Measurements from ENCODE around the gene TRIM34. TPM values are rescaled to one million over a fixed set of nuclear protein-coding genes. Genes with fewer than 3 reads are reported as not detected.
A peak's percentile ranks its signal among the peaks of the same experiment; 100 is the strongest.

Gene TRIM34
- total RNA-seq, 2 experiments from 2014 or later: 8.4 to 13.1 TPM

DNA sequence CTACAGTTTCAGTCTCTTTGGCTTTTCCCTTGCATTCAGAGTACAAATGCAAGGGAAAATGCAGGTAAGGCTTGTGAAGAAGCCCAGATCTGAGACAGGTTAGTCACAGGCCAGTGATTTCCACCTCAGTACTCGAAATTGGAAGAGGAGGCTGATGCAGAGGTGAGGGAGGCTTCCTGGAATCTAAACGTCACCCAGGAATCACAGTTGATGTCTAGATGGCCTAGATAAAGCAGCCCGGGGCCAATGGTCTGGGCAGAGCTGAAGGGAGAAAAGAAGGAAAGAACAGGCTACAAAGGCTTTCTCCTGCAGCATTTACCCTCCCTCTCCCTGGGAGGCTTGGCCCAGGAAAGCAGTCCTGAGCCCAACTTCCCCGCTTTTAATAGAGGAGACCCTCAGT is 19.9 kb upstream of the TRIM34 start:
- Histone ChIP-seq H3K79me2 (ENCODE audit: insufficient read depth, low read depth, low read length) (no peaks in the 10 kb centered on the region), H3K4me2 (ENCODE audit: low read length) (no peak overlapping the region), H4K20me1 (ENCODE audit: insufficient read depth, low read length) (no peaks in the 10 kb centered on the region), H3K4me1 (ENCODE audit: insufficient read depth, low read length, poor library complexity, severe bottlenecking) (no peaks in the 10 kb centered on the region), H3K9me3 (ENCODE audit: low read length) (no peaks in the 10 kb centered on the region), H3K36me3 (ENCODE audit: insufficient read depth, low read length) (no peaks in the 10 kb centered on the region), H3K9me2 (ENCODE audit: insufficient read depth, low read length) (no peaks in the 10 kb centered on the region), H2AFZ (ENCODE audit: low read length) (no peak overlapping the region), H3K27ac (ENCODE audit: low read depth, low read length, poor library complexity, severe bottlenecking) (no peak overlapping the region), H3K4me3 (ENCODE audit: low read depth, low read length, poor library complexity, severe bottlenecking) (no peak overlapping the region)
- TF ChIP-seq, protein P1, sequence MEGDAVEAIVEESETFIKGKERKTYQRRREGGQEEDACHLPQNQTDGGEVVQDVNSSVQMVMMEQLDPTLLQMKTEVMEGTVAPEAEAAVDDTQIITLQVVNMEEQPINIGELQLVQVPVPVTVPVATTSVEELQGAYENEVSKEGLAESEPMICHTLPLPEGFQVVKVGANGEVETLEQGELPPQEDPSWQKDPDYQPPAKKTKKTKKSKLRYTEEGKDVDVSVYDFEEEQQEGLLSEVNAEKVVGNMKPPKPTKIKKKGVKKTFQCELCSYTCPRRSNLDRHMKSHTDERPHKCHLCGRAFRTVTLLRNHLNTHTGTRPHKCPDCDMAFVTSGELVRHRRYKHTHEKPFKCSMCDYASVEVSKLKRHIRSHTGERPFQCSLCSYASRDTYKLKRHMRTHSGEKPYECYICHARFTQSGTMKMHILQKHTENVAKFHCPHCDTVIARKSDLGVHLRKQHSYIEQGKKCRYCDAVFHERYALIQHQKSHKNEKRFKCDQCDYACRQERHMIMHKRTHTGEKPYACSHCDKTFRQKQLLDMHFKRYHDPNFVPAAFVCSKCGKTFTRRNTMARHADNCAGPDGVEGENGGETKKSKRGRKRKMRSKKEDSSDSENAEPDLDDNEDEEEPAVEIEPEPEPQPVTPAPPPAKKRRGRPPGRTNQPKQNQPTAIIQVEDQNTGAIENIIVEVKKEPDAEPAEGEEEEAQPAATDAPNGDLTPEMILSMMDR (conservative IDR thresholded peaks at IDR 0.05; ENCODE audit: low read length): no peak
- TF ChIP-seq EZH2phosphoT487 (IDR thresholded peaks at IDR 0.05; ENCODE audit: borderline replicate concordance, low read depth, low read length): no peak
- intact Hi-C loops (cut with micrococcal nuclease; ENCODE audit: unreplicated experiment): no loop called here
- CTCF ChIA-PET (ENCODE audit: unreplicated experiment): no interaction called here
- POLR2A ChIA-PET: interaction anchor here (1.2 to 1.4 kb wide), 3 partner anchors 18 to 388 kb away, joined by 3 to 5 read pairs (median 3); no protein-coding TSS in a partner anchor
- DNase-seq (ENCODE audit: low spot score): no peak
- BruUV-seq (replicated peaks): no TSS peak

DNA sequence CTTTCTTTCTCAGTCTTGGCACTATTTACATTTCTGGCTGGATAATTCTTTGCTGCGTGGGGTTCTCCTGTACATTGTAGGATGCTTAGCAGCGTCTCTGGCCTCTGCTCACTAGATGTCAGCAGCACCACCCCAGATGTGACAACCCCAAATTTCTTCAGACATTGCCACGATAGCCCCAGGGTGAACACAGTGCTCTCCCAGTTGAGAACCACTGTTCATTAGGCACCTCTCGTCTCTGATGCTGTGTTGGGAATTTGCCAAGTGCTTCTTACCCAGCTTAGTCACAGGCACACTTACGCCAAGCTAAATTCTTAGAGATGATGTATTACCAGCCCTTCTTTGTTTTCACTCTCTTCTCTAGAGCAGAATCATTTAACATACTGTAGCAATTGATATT is 19.0 kb upstream of the TRIM34 start:
- peak; percentile 18 for DNase-seq (ENCODE audit: low spot score)
- no peak overlapping the region for H3K4me2 ChIP-seq (ENCODE audit: low read length)
- TF ChIP-seq, protein P1 (conservative IDR thresholded peaks at IDR 0.05; ENCODE audit: low read length): peak; percentile 49
- no peak for TF ChIP-seq EZH2phosphoT487 (IDR thresholded peaks at IDR 0.05; ENCODE audit: borderline replicate concordance, low read depth, low read length)
- no peaks in the 10 kb centered on the region for H3K36me3 ChIP-seq (ENCODE audit: insufficient read depth, low read length)
- ChIA-PET POLR2A (interaction anchor here (1.2 kb wide), 1 partner anchor 20 kb away, joined by 5 read pairs; no protein-coding TSS in a partner anchor), CTCF (ENCODE audit: unreplicated experiment) (no interaction called here)
- no peak overlapping the region for H3K27ac ChIP-seq (ENCODE audit: low read depth, low read length, poor library complexity, severe bottlenecking)
- H2AFZ ChIP-seq (ENCODE audit: low read length): no peak overlapping the region
- no peaks in the 10 kb centered on the region for H3K4me1 ChIP-seq (ENCODE audit: insufficient read depth, low read length, poor library complexity, severe bottlenecking)
- no peaks in the 10 kb centered on the region for H4K20me1 ChIP-seq (ENCODE audit: insufficient read depth, low read length)
- no peak overlapping the region for H3K4me3 ChIP-seq (ENCODE audit: low read depth, low read length, poor library complexity, severe bottlenecking)
- H3K79me2 ChIP-seq (ENCODE audit: insufficient read depth, low read depth, low read length): no peaks in the 10 kb centered on the region
- H3K9me2 ChIP-seq (ENCODE audit: insufficient read depth, low read length): no peaks in the 10 kb centered on the region
- no peaks in the 10 kb centered on the region for H3K9me3 ChIP-seq (ENCODE audit: low read length)
- intact Hi-C loops (cut with micrococcal nuclease; ENCODE audit: unreplicated experiment): no loop called here
- BruUV-seq (replicated peaks): no TSS peak

DNA sequence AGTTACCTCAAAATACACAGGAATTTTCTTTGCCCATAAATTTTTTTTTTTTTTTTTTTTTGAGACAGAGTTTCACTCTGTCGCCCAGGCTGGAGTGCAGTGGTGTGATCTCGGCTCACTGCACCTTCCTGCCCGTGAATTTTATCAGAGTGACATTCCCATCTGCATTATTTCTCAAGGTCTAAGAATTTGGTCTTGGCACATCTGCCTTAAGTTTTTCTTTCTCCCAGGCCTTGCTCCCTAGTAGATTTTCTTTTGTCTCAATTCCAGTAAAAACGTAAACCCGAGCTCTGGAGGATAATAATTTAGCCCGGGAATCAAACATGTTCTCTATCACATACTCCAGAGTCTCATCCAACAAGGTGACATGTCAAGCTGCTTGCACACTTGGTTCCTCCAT is 16.0 kb upstream of the TRIM34 start:
- no peaks in the 10 kb centered on the region for H4K20me1 ChIP-seq (ENCODE audit: insufficient read depth, low read length)
- TF ChIP-seq, protein P1 (conservative IDR thresholded peaks at IDR 0.05; ENCODE audit: low read length): no peak
- TF ChIP-seq EZH2phosphoT487 (IDR thresholded peaks at IDR 0.05; ENCODE audit: borderline replicate concordance, low read depth, low read length): no peak
- H3K79me2 ChIP-seq (ENCODE audit: insufficient read depth, low read depth, low read length): no peaks in the 10 kb centered on the region
- no peaks in the 10 kb centered on the region for H3K4me1 ChIP-seq (ENCODE audit: insufficient read depth, low read length, poor library complexity, severe bottlenecking)
- no peaks in the 10 kb centered on the region for H3K9me2 ChIP-seq (ENCODE audit: insufficient read depth, low read length)
- CTCF ChIA-PET (ENCODE audit: unreplicated experiment): no interaction called here
- H3K4me3 ChIP-seq (ENCODE audit: low read depth, low read length, poor library complexity, severe bottlenecking): no peak overlapping the region
- H3K9me3 ChIP-seq (ENCODE audit: low read length): no peaks in the 10 kb centered on the region
- H2AFZ ChIP-seq (ENCODE audit: low read length): no peak overlapping the region
- no peak overlapping the region for H3K4me2 ChIP-seq (ENCODE audit: low read length)
- no TSS peak for BruUV-seq (replicated peaks)
- POLR2A ChIA-PET: interaction anchor here (0.6 kb wide), 1 partner anchor 496 kb away, joined by 8 read pairs; no protein-coding TSS in a partner anchor
- no peaks in the 10 kb centered on the region for H3K36me3 ChIP-seq (ENCODE audit: insufficient read depth, low read length)
- no peak overlapping the region for H3K27ac ChIP-seq (ENCODE audit: low read depth, low read length, poor library complexity, severe bottlenecking)
- DNase-seq (ENCODE audit: low spot score): no peak
- intact Hi-C loops (cut with micrococcal nuclease; ENCODE audit: unreplicated experiment): no loop called here

All from OCI-LY7 (cell line).